ENCODE results near the gene GP1BA. TPM values are rescaled to one million over a fixed set of nuclear protein-coding genes. Genes with fewer than 3 reads are reported as not detected.

The GP1BA gene
- total and polyA plus RNA-seq, 2 donors (not counting 1 experiment from before 2014, with no cell fraction given): not detected

DNA sequence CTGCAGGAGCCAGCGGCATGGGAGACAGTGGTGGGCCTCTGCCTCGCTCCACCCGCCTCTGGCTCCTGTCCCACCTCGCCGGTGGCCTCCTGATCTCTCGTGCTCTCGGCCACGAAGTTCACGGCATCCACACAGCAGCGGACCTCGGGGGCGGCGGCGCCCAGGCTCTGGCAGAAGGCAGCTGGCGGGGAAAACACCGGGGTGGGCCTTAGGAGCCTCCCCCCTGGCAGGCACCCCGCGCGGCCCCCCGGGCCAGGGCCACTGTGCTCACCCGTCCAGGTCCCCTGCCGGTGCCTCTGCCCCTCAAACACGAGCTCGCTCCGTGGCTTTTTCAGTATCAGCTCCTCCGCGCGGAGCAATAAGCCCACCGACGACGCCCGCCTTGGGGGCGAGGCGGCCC, 33.1 kb upstream of the GP1BA start:
- TF ChIP-seq, protein P1, sequence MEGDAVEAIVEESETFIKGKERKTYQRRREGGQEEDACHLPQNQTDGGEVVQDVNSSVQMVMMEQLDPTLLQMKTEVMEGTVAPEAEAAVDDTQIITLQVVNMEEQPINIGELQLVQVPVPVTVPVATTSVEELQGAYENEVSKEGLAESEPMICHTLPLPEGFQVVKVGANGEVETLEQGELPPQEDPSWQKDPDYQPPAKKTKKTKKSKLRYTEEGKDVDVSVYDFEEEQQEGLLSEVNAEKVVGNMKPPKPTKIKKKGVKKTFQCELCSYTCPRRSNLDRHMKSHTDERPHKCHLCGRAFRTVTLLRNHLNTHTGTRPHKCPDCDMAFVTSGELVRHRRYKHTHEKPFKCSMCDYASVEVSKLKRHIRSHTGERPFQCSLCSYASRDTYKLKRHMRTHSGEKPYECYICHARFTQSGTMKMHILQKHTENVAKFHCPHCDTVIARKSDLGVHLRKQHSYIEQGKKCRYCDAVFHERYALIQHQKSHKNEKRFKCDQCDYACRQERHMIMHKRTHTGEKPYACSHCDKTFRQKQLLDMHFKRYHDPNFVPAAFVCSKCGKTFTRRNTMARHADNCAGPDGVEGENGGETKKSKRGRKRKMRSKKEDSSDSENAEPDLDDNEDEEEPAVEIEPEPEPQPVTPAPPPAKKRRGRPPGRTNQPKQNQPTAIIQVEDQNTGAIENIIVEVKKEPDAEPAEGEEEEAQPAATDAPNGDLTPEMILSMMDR (conservative IDR thresholded peaks at IDR 0.05 in 1 of 2, IDR thresholded peaks at IDR 0.05 in 1 of 2; ENCODE audit: low read depth in 1 of 2, low read length in 2 of 2): no peak
- TF ChIP-seq EZH2 (IDR thresholded peaks at IDR 0.05; ENCODE audit: low read length, missing control alignments): no peak
- no peaks in the 10 kb centered on the region for H3K9me3 ChIP-seq (ENCODE audit: control insufficient read depth, insufficient read depth, low read depth, low read length)
- H3K27ac ChIP-seq (ENCODE audit: insufficient read depth, low read length): no peak overlapping the region
- H3K79me2 ChIP-seq (ENCODE audit: control insufficient read depth, insufficient read depth, low read length): no peaks in the 10 kb centered on the region
- H3K4me3 ChIP-seq (replicated peaks in 1 of 4; ENCODE audit: control extremely low read depth in 1 of 4, insufficient read depth in 1 of 4, low read depth in 3 of 4, low read length in 4 of 4): peak overlapping the region in 1 of 4 experiments; percentile 42
- peaks cover 16% of the 10 kb centered on the region for H3K36me3 ChIP-seq (ENCODE audit: control insufficient read depth, insufficient read depth, low read length)
- no peak for DNase-seq (ENCODE audit: low read depth in 2 of 2)
- H3K9ac ChIP-seq (ENCODE audit: insufficient read depth, low read length): no peak overlapping the region
- H2AFZ ChIP-seq (ENCODE audit: low read length): no peak overlapping the region
- H4K20me1 ChIP-seq (ENCODE audit: control insufficient read depth, extremely low read depth, insufficient read depth, low read length): no peaks in the 10 kb centered on the region
- peaks cover 4% of the 10 kb centered on the region for H3K4me1 ChIP-seq (ENCODE audit: control insufficient read depth, extremely low read depth, insufficient read depth, low read length)
- H3K27me3 ChIP-seq (ENCODE audit: control insufficient read depth, insufficient read depth, low read length): no peaks in the 10 kb centered on the region
- no peak overlapping the region for H3K4me2 ChIP-seq (ENCODE audit: extremely low read depth, insufficient read depth, low read length)

DNA sequence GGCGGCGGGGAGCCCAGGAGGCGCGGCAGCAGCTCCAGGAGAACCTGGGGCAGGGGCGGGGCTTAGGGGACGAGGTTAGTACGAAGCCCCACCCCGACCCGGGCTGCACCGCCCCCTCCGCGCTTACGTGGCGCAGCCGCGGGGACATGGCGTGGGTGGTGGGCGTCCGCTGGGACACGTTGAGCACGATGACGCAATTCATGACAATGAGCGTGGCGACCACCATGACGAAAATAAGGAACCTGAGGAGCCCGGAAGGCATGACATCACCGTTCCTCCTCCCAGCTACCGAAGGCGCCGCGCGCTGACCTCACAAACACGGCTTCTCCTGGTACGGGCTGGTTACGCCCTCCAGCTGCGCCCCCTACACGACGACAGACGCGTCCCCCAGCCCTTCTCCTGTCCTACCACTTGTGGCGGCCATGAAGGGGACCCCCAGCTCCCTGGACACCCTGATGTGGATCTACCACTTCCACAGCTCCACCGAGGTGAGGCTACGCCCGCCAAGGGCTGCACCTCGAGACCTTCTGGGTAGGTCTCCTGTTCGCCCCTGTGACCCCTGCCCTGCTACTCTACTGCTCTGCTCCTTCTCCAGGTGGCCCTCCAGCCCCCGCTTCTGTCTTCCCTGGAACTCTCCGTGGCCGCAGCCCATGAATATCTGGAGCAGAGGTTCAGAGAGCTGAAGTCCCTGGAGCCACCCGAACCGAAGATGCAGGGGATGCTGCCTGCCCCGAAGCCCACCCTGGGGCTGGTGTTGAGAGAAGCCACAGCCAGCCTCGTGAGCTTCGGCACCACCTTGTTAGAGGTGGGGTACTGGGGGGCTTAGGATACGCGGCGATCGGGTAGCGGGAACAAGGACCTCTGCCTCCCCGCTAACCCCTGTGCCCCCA, 32.5 kb upstream of the GP1BA start, which contains the start of gene C17orf107:
Gene C17orf107, plus strand, starts transcription at position 196 of the 890 bp plus-strand sequence. Its CDS starts 227 bp downstream, at position 423.
- no peaks in the 10 kb centered on the region for H3K27me3 ChIP-seq (ENCODE audit: control insufficient read depth, insufficient read depth, low read length)
- peak within 1 kb of the TSS in 3 of 4 experiments; percentile 21 to 67 (median 42) for H3K4me3 ChIP-seq (replicated peaks in 1 of 4; ENCODE audit: control extremely low read depth in 1 of 4, insufficient read depth in 1 of 4, low read depth in 3 of 4, low read length in 4 of 4)
- peaks cover 4% of the 10 kb centered on the region for H3K4me1 ChIP-seq (ENCODE audit: control insufficient read depth, extremely low read depth, insufficient read depth, low read length)
- H3K9ac ChIP-seq (ENCODE audit: insufficient read depth, low read length): peak within 1 kb of the TSS; percentile 37
- no peaks in the 10 kb centered on the region for H4K20me1 ChIP-seq (ENCODE audit: control insufficient read depth, extremely low read depth, insufficient read depth, low read length)
- no peak for TF ChIP-seq EZH2 (IDR thresholded peaks at IDR 0.05; ENCODE audit: low read length, missing control alignments)
- H3K36me3 ChIP-seq (ENCODE audit: control insufficient read depth, insufficient read depth, low read length): peaks cover 16% of the 10 kb centered on the region
- H3K27ac ChIP-seq (ENCODE audit: insufficient read depth, low read length): no peak within 1 kb of the TSS
- peak within 1 kb of the TSS; percentile 51 for H3K4me2 ChIP-seq (ENCODE audit: extremely low read depth, insufficient read depth, low read length)
- no peaks in the 10 kb centered on the region for H3K9me3 ChIP-seq (ENCODE audit: control insufficient read depth, insufficient read depth, low read depth, low read length)
- DNase-seq (ENCODE audit: low read depth in 2 of 2): peak; percentile 72 to 81
- H3K79me2 ChIP-seq (ENCODE audit: control insufficient read depth, insufficient read depth, low read length): no peaks in the 10 kb centered on the region
- peak within 1 kb of the TSS; percentile 30 for H2AFZ ChIP-seq (ENCODE audit: low read length)

DNA sequence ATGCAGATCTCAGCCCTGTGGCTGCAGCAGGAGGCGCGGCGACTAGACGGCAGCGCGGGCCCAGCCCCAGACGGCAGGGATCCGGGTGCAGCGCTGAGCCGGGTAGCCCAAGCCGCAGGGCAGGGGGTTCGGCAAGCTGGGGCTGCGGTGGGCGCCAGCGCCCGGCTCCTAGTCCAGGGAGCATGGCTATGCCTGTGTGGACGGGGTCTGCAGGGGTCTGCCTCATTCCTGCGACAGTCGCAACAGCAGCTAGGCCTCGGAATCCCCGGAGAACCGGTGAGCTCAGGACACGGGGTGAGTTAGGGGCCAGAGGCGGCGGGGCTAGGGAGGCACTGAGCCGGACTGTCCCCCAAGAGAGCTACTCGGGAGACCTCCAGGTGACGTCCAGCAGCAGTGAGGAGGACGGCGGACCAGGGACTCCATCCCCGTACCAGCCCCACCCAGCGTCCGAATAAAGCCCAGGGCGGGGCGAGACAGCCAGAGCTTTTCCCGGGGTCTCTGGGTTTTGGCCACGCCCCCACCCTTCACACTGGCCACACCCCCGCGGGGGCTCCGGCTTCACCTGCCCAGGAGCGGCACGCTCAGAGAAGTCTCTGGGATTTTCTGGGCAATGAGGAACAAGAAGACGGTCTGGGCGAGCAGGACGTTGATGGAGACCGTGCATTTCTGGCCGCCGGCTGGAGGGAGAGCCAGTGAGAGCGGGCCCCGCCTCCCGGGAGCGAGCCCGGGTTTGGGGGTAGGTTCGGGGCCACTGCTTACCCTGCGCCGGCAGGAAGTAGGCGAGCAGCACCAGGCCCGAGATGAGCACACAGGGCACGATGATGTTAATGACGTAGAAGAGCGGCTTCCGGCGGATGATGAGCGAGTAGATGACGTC, 31.6 kb upstream of the GP1BA start:
- no peak overlapping the region for H2AFZ ChIP-seq (ENCODE audit: low read length)

More for the DNA sequence above, 31.6 kb upstream of the GP1BA start:
- DNase-seq (ENCODE audit: low read depth in 2 of 2): peak in 1 of 2 donors; percentile 21
- H3K9ac ChIP-seq (ENCODE audit: insufficient read depth, low read length): no peak overlapping the region
- no peak overlapping the region for H3K27ac ChIP-seq (ENCODE audit: insufficient read depth, low read length)
- H3K4me2 ChIP-seq (ENCODE audit: extremely low read depth, insufficient read depth, low read length): no peak overlapping the region
- H3K9me3 ChIP-seq (ENCODE audit: control insufficient read depth, insufficient read depth, low read depth, low read length): no peaks in the 10 kb centered on the region
- no peak overlapping the region for H3K4me3 ChIP-seq (replicated peaks in 1 of 4; ENCODE audit: control extremely low read depth in 1 of 4, insufficient read depth in 1 of 4, low read depth in 3 of 4, low read length in 4 of 4)
- H4K20me1 ChIP-seq (ENCODE audit: control insufficient read depth, extremely low read depth, insufficient read depth, low read length): no peaks in the 10 kb centered on the region
- peaks cover 4% of the 10 kb centered on the region for H3K4me1 ChIP-seq (ENCODE audit: control insufficient read depth, extremely low read depth, insufficient read depth, low read length)
- H3K27me3 ChIP-seq (ENCODE audit: control insufficient read depth, insufficient read depth, low read length): no peaks in the 10 kb centered on the region
- peaks cover 11% of the 10 kb centered on the region for H3K36me3 ChIP-seq (ENCODE audit: control insufficient read depth, insufficient read depth, low read length)
- no peaks in the 10 kb centered on the region for H3K79me2 ChIP-seq (ENCODE audit: control insufficient read depth, insufficient read depth, low read length)
- no peak for TF ChIP-seq EZH2 (IDR thresholded peaks at IDR 0.05; ENCODE audit: low read length, missing control alignments)
- TF ChIP-seq, protein P1 (conservative IDR thresholded peaks at IDR 0.05 in 1 of 2, IDR thresholded peaks at IDR 0.05 in 1 of 2; ENCODE audit: low read depth in 1 of 2, low read length in 2 of 2): no peak
